Measurements from ENCODE around the gene GRIP2.

Gene GRIP2

DNA sequence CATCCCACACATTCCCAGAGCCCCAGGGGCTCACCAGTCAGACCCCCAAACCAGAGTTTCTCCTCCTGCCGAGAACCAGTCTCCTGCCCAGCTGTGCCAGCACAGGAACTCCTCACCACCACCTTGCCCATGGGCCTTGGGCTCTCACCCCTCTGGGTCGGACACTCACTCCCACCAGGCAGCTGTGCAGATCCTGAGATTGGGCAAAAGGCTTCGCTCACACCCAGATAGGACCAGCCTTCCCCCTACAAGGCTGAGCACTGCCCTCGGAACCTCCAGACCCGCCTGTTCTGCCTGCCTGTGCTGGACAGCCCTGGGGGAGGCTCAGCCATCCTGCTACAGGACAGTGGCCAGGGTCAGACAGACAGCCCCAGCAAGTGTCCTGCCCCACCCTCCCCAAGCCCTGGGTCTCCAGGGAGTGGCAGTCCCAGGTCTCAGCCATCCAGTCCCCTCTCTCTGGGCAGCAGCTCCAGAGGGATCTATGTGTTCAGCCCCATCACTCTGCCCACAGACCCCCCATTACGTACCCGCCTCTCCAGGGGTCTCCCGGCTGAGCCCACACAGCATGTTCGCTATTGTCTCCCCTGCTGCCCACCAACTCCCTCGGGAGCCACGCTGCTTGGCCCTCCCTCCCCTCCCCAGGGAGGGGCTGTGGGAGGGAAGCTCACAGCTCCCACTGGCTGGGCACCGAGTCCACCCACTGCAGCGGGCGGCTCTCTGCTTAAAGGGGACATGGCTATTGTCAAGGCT, at the start of gene GRIP2:
Gene GRIP2 (minus strand): TSS at position 601 of the 750 bp plus-strand sequence. CDS start 34 bp downstream, at position 567.
- DNase-seq: no peak

DNA sequence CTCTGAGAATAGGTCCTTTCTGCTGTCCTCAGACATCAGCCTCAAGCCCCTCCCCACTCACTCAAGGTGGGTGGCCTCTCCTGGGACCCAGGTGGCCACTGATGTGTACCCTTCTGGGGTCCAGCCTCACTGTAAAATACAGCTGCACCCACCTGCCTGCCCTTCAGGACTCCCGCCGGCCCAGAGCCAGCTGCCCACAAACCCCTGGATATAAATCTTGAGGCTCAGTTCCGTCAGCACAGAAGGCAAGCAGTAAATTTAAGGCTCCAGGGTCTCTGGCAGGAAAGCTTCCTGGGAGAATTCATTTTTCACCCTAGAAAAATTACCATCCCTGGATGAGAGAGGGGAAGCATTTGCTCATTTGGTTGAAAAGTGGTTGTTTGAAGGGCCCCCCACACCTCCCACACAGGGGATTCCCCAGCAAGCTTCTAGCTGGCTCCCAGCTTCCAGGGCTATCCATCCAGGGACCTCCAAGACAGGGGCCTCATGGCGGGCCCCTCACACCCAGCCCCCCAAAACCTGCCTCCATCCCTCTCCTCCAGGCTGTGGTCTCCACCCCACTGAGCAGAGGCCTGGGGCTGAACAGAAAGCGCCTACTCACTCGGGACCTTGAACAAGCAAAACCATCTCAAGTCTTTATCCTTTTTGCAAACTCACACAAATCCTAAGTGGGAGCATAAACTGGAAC, 48.4 kb upstream of the GRIP2 start:
- DNase-seq: no peak

DNA sequence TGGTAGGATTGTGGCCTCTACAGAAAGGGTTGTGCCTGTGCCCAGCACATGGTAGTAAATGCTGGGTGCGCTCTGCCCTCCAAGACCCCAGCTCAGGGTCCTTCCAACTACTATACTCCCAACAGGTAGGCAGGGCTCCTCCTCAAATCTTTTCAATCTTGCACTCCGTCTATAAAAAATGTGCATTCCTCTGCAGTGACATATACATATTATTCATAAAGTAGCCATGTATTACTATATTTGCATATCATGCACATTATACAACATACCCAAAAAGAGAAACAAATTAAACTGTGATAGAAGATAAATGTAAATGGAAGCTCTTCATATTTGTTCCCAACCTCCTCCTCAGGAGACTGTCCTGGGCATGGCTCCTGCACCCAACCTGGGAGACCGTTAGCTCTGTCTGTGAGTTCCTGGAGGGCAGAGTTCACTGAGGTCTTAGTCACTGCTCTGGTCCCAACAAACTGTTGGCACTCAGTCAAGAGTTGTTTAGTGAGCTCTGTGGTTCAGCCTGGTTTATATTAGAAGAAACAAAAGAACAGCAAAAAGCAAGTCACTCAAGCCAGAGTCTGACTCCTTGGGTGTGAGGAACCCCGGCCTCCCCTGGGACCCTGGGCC, 47.7 kb upstream of the GRIP2 start:
- no peak for DNase-seq

DNA sequence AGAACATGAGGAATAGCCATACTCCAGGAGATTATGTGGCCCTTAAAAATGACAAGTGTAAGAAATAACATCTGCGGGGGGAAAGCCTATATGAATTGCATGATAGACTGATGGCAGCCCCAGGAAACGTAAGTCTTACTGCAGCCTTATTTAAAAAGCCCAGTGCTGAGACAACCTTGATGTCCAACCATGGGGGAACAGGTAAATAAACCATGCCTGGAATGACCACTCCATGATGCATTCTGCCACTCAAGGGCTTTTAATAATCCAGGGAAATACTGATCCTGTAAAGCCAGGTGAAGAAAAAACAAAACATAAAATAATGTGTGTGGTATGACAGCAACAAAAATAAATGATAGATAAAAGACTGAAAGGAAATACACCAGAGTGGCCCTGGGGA, 46.5 kb upstream of the GRIP2 start:
- no peak for DNase-seq

DNA sequence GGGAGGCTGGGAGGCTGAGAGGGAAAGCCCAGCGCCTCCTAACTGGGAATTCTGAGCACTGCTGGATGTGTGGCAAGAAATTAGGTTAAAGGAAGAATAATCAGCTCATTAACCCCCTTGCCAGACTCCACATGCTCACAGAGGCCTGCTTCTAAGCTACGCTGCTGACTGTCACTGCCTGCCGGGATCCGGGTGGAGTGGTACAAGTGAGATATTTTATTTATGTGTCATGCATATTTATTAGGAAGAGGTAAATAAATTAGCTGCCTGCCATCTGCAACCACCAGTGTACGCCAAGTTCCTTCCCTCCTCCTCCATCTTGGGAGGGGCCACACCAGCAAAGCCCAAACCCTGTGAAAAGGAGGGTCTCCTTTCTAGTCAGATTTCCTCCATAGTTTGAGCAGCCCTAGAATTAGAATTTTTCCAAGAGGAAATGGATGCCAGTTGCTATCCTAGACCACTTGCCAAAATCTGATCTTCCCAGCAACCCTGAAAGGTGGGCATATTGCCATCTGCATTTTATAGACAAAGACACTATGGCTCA, 43.5 kb upstream of the GRIP2 start:
- DNase-seq: no peak

DNA sequence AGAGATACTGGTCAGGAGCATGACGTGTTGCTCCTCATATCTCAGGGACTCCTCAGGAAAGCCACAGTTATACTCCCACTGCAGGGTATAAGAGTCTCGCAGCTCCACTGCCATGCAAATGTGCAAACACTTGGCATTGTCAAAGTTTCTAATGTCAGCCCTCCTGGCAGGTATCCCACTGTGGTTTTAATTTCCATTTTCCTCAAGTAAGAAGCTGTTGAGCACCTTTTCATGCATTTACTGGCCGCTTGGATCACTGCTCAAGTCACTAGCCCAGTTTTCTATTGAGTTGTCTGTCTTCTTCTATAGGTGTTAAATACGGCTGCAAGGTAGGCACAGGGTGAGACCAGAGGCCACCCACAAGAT, 41.9 kb upstream of the GRIP2 start:
- DNase-seq: no peak

DNA sequence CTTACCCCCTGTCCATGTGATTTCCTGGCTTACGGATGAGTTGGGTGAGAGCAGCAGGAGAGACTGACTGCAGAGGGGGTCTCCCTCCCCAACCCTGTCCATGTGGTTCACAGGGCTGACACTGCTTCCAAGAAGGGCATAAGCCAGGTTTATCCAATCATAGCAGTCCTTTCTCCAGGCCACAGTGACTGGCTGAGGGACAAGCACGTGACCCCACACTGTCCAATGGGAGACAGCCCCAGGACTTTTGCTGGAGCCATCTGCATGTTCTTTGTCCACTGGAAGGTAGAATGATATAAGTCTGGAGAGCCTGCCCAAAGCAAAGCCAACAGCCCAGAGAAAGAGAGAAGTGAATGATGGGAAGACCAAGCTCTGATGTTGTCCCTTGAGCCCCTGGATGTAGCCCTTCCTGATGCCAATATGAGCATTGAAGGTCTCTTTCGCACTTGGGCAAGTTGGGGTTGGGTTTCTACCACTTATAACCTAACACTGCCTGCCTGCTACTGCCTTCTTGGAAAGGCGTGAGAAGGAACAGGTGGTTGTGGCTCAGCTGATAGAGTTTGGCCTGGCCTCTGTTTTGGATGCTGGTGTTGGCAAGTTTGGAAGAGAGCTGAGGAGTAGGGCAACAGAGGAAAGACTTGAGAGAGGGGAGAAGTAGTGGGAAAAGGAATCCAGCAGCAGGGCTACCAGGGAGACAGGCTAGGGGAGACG, 41.3 kb upstream of the GRIP2 start:
- DNase-seq: no peak

DNA sequence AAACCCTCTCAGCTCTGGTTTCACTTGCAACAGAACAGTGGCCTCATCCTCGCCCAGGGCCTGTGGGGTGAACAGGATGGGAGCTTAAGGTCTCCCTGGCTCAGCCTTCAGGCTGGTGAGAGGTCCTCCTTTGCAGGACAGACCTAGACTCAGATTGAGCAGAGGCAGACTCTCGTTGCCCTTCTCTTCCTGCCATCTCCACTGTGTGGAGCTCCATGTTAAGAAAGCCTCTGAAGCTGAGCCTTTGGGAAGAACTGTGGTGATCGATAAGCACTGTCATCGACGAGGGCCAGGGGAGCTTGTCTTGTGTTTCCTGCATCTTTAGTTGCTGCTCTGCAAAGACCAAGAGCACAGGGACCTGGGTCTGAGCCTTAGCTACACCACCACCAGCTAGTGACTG, 37.8 kb upstream of the GRIP2 start:
- DNase-seq: no peak

DNA sequence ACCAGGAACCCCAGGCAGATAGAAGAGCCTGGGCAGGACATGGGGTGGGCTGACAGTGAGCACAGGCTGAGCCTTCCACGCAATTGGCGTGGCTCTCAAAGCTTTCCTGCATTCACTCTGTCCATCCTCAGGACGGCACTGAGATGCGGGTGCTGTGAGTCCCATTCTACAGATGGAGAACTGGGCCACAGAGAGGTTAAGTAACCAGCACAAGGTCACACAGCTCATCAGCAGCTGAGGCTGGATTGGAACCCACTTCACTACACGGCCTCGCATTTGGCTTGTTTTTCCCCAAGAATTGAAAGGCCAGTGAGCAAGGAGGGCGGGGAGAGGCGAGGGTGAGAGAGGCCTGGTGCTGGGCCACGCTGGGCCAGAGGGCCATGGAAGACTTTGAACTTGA, 36.0 kb upstream of the GRIP2 start:
- no peak for DNase-seq

DNA sequence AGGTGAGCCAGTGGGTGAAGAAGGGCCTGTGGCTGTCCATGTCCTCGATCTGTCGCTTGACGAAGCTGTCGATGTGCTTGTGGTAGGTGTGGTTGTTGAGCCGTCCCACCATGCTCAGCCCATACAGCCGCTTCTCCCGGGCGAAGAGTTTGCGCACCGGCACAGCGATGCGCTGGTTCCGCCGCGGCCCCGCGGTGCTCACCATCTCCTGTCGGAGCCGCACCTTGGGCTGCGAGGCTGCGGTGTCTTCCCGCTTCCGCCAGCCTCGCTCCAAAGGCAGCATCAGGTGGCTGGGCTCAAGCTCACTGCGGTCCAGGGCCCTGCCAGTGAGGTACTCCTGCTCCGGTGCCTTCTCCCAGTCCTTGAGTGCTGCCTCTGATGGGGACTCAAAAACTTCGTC, 34.0 kb upstream of the GRIP2 start:
- no peak for DNase-seq

DNA sequence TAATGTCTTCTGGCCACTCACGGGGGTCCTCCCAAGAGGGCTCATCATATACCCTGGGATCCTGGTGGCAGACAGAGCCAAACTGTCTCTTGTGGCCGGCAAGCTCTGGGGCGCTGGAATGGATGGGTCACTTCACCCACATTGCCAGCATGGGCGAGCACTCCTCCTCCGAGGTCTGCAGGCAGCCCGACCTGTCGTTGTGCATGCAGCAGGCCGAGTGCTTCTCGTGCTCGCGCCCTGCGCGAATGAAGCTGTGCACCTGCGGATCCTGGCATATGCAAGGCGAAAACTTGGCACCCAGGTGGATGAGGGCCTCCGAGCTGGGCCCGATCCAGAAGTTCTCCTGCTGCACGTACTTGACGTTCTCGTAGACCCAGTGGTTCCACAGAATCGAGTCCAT, 33.6 kb upstream of the GRIP2 start:
- no peak for DNase-seq

DNA sequence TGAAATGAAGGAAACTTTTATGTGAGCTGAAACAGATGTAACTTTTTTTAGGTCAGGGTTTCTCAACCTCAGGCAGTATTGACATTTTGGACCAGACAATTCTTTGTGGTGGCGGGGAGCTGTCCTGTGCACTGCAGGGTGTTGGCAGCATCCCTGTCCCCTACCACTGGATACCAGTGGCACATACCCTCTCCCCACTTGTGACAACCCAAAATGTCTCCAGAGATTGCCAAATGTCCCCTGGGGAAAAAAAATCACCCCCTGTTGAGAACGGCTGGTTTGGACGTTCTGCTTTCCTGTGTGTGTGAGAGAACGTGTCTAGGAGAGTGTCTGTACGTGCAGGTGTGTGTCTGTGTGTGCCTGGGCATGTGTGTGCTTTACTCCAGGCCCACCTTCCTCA, 30.7 kb upstream of the GRIP2 start:
- DNase-seq: no peak

DNA sequence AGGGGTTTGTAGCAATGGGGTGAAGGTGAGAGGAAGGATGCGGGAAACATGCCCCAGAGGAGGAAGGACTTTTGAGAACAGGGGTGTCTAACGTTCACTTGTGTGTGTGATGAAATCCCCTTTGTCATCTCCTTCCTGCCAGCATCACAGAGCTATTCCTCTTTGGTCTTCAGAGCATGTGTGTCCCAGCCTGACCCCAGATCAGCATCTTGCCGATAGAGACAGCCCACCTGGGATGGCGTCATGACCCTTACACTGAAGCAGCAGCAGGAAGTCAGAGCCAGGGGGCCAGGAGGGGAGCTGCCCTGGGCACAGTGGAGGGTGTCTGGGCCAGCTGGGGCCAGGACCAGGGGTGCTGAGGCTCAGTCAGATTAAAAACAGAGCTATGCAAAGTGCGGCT, 29.9 kb upstream of the GRIP2 start:
- DNase-seq: no peak

DNA sequence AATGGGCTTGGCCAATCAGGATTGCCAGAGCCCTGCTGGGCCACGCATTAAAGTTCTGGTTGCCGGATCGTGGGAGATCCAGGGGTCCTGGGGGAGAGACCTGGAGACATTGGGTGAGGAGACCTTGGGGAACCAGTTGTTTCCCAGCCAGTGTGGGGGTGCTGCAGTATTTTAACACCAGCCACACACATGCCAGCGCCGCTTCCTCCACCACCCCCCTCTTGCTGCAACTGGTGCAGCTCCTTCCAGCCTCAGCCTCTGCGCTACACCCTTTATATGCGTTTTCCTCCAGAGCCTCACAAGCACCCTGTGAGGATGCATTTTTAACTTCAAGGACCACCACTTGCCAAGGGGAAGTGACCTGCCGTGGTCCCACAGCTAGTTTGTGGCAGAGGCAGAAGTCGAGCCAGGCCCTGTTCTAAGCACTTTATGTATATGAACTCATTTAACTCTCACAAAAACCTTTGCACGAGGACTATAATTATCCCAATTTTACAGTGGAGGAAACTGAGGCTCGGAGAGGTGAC, 29.4 kb upstream of the GRIP2 start:
- no peak for DNase-seq

DNA sequence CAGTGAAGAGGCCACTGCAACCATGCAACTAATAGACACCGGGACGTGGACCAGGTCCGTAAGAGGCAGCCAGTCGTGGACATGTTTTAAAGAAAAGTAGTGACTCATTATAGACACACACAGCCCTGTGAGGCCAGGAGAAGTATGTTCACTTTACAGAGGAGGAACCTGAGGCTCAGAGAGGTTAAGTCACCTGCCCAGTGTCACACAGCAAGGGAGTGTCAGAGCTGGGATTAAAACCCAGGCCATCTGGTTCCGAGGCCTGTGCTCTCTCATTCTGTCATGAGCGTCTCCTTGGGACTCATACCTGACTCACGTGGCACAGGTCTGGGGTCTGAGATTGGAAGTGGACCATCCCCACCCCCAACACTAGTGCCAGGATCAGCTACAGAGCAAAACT, 28.1 kb upstream of the GRIP2 start:
- DNase-seq: no peak

DNA sequence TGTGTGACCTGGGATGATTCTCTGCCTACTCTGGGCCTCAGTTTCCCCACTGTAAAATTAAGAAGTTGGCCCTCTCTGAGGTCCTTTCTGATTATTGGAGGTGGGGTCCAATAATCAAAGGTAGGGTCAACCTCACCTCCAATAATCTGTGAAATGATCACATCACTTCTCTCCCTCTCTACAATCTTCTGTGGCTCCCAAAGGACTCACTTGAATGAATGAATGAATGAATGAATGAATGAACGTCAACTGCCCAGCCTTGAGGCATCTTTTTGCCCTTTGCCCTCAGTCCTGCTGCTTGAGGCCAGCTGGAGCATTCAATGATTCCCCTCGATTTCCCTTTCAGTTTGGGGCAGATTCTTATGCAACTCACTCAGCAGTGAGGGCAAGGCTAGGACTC, 26.7 kb upstream of the GRIP2 start:
- no peak for DNase-seq

DNA sequence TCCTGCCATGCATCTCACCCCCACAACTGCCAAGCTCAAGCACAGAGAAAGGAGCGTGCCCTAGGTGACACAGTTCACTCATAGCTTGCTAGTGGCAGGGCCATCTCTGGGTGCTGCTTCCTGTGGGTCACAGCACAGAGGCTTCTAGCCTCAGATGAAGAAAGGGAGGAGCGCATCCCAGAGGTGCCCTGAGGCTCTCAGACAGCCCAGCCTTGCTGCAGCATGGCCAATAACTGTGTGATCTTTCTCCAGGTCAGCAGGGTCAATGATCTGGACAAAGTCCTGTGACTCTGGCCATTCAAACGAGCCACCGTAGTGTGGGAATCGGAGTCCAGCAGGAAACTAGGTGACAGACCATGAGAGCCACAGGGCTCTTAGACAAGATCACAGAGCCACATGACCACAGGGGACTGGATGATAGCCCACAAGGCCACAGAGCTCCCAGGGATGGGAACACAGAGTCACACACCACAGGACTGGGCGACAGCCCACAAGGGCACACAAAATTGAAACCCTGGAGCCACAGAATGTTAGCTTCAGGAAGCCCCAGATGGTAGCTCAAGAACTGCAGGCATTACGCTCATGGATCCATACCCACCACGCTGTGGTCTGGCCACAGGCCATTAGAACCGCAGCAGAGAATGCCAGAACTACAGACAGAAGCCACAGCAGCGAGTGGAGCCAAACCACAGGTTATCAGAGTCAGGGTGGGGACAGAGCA, 25.9 kb upstream of the GRIP2 start:
- DNase-seq: no peak

DNA sequence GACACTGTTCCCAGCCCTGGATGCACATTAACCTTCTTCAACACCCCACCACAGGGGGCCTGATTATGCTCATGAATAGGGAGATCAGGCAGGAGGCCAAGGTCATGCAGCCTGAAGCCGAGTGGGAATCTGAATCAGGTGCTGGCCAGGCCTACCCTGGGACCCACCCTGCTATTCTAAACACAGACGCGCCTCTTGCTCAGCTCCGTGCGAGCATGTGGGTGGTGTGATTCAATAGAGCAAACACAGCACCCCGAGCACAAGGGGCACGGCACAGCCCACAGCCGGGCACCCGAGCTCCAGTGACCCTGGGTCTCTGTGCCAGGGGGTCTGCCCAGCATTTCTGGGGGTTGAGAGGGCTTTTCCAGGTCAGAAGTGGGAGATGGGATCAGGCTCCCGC, 24.6 kb upstream of the GRIP2 start:
- no peak for DNase-seq

DNA sequence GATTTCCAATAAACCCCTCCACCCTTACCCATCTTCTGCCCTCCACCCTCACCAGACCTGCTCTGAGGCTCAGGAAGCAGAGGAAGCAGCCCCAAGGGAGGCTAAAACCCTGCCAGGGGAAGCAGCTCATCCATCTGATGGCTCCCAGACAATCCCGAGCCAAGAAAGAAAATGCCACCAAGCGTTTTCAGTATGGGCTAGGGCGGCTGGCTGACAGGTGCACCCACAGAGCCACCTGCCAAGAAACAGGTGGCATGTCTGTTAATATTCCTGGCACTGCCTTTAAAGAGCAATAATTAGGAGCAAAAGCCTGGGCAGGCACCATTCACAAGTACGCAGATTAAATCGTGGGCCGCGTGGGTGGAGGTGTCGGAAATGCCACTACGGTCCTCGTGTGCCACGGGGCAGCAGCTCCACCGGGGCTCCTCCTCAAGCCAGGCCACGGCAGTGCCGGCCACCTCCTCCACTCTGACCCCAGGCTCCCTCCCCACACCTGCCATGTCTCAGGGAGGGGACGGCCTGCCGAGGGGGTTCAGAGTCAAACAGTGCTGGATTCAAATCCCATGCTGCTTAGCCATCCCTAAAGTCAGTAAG, 23.9 kb upstream of the GRIP2 start:
- DNase-seq: no peak

DNA sequence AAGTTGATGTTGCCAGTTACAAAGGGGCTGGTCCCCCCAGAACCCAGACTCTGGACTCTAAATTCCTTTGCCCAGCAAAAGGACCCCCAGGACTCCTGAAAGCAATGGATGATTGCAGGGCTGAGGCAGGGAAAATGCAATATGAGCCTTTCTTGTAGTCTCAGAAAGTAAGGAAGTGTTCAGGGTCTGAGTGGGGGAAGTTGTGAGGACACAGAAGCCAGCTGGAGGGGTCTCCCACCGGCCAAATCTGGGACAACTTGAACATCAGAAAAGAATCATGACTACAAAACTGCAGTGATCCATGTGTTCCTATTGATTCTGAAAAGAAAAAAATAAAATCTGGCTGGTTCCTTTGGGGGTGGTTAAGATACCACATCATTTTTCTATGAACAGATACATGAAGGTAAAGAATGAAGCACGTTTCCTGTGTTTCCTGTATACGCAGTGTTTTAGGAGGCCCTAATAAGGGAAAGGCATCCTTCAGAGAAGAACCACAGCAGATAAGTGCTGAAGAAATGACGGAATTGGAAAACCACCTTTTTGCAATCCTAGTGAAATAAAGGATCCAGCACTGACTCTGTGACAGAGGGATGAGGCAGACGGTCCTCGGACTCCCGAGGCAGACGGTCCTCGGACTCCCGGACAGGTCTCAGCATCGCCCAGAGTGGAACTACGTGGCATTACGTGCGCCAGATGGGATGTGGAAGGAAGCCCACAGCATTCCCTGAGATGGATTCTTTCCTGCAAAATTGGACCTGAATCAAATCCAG, 22.2 kb upstream of the GRIP2 start:
- DNase-seq: no peak

All from activated CD4-positive, alpha-beta T cell treated with anti-CD3 and anti-CD28 coated beads, Interleukin-2, amount 50 U/mL, for 4 hours (primary cell).